ENCODE results near the gene JARID2. TPM values are rescaled to one million over a fixed set of nuclear protein-coding genes. Genes with fewer than 3 reads are reported as not detected.
A peak's percentile ranks its signal among the peaks of the same experiment; 100 is the strongest.
"Not testable (repeated sequence)": the region's sequence is repeated elsewhere in the genome, so short reads cannot be mapped to it uniquely, and the experiment has no call there.

Gene JARID2
- total RNA-seq, 1 donor from 2014 or later = 48.7 TPM

- Mint-ChIP-seq H3K36me3 (ENCODE audit: low read depth) (peaks cover 16% of the 10 kb centered on the region), H3K27ac (peak overlapping the region; percentile 18), H3K9me3 (no peaks in the 10 kb centered on the region), H3K27me3 (no peaks in the 10 kb centered on the region), H3K4me3 (no peak overlapping the region), H3K4me1 (peaks cover 8% of the 10 kb centered on the region)
- intact Hi-C loops (cut with micrococcal nuclease) = no loop called here
- no peak for DNase-seq
These were observed 287.6 kb downstream of the JARID2 start for GRCh38 chr6:15533379-15534026.

- H3K4me3 Mint-ChIP-seq = no peak overlapping the region
- peaks cover 10% of the 10 kb centered on the region for H3K36me3 Mint-ChIP-seq (ENCODE audit: low read depth)
- no peaks in the 10 kb centered on the region for H3K27me3 Mint-ChIP-seq
- no peak overlapping the region for H3K27ac Mint-ChIP-seq
- H3K4me1 Mint-ChIP-seq = peaks cover 8% of the 10 kb centered on the region
- no peaks in the 10 kb centered on the region for H3K9me3 Mint-ChIP-seq
- intact Hi-C loops (cut with micrococcal nuclease) = no loop called here
- no peak for DNase-seq
These were observed 289.1 kb downstream of the JARID2 start for GRCh38 chr6:15534974-15535373.

GRCh38 chr6:15535495-15536197 lies 289.8 kb downstream of the JARID2 start:
- Mint-ChIP-seq H3K36me3 (ENCODE audit: low read depth) (peaks cover 8% of the 10 kb centered on the region), H3K27me3 (no peaks in the 10 kb centered on the region), H3K4me1 (peaks cover 4% of the 10 kb centered on the region), H3K9me3 (no peaks in the 10 kb centered on the region), H3K27ac (peak overlapping the region; percentile 32), H3K4me3 (no peak overlapping the region)
- DNase-seq = no peak
- intact Hi-C loops (cut with micrococcal nuclease) = no loop called here

- Mint-ChIP-seq H3K4me1 (peaks cover 3% of the 10 kb centered on the region), H3K9me3 (no peaks in the 10 kb centered on the region), H3K4me3 (no peak overlapping the region), H3K27me3 (no peaks in the 10 kb centered on the region), H3K36me3 (ENCODE audit: low read depth) (peaks cover 6% of the 10 kb centered on the region), H3K27ac (no peak overlapping the region)
- intact Hi-C loops (cut with micrococcal nuclease) = no loop called here
- no peak for DNase-seq
These were observed 290.5 kb downstream of the JARID2 start for GRCh38 chr6:15536198-15536955.

GRCh38 chr6:15538106-15538505 lies 292.2 kb downstream of the JARID2 start:
- DNase-seq = no peak
- no peaks in the 10 kb centered on the region for H3K27me3 Mint-ChIP-seq
- H3K4me3 Mint-ChIP-seq = no peak overlapping the region
- H3K4me1 Mint-ChIP-seq = peaks cover 3% of the 10 kb centered on the region
- no peak overlapping the region for H3K27ac Mint-ChIP-seq
- no peaks in the 10 kb centered on the region for H3K9me3 Mint-ChIP-seq
- peaks cover 3% of the 10 kb centered on the region for H3K36me3 Mint-ChIP-seq (ENCODE audit: low read depth)
- intact Hi-C loops (cut with micrococcal nuclease) = no loop called here

- no peak for DNase-seq
- intact Hi-C loops (cut with micrococcal nuclease) = no loop called here
- Mint-ChIP-seq H3K4me3 (no peak overlapping the region), H3K4me1 (peaks cover under 1% of the 10 kb centered on the region), H3K27ac (no peak overlapping the region), H3K9me3 (no peaks in the 10 kb centered on the region), H3K27me3 (no peaks in the 10 kb centered on the region), H3K36me3 (ENCODE audit: low read depth) (no peaks in the 10 kb centered on the region)
These were observed 293.1 kb downstream of the JARID2 start for GRCh38 chr6:15538766-15539495.

- DNase-seq = no peak
- intact Hi-C loops (cut with micrococcal nuclease) = no loop called here
- H3K27ac Mint-ChIP-seq = no peak overlapping the region
- no peaks in the 10 kb centered on the region for H3K27me3 Mint-ChIP-seq
- H3K9me3 Mint-ChIP-seq = no peaks in the 10 kb centered on the region
- H3K4me1 Mint-ChIP-seq = no peaks in the 10 kb centered on the region
- H3K36me3 Mint-ChIP-seq (ENCODE audit: low read depth) = no peaks in the 10 kb centered on the region
- H3K4me3 Mint-ChIP-seq = no peak overlapping the region
These were observed 293.9 kb downstream of the JARID2 start for GRCh38 chr6:15539722-15540270.

GRCh38 chr6:15543332-15543917 lies 297.6 kb downstream of the JARID2 start:
- intact Hi-C loops (cut with micrococcal nuclease); H3K4me1 Mint-ChIP-seq; H3K27ac Mint-ChIP-seq; H3K27me3 Mint-ChIP-seq; H3K9me3 Mint-ChIP-seq; H3K4me3 Mint-ChIP-seq; H3K36me3 Mint-ChIP-seq (ENCODE audit: low read depth): not testable (repeated sequence)
- peak; percentile 25 for DNase-seq

- Mint-ChIP-seq H3K36me3 (ENCODE audit: low read depth) (no peaks in the 10 kb centered on the region), H3K27me3 (no peaks in the 10 kb centered on the region), H3K4me3 (no peak overlapping the region), H3K27ac (no peak overlapping the region), H3K4me1 (no peaks in the 10 kb centered on the region), H3K9me3 (no peaks in the 10 kb centered on the region)
- intact Hi-C loops (cut with micrococcal nuclease) = no loop called here
- DNase-seq = no peak
These were observed 298.5 kb downstream of the JARID2 start for GRCh38 chr6:15544321-15544900.

- DNase-seq = no peak
- H3K4me1 Mint-ChIP-seq = no peaks in the 10 kb centered on the region
- H3K4me3 Mint-ChIP-seq = no peak overlapping the region
- H3K27ac Mint-ChIP-seq = no peak overlapping the region
- H3K27me3 Mint-ChIP-seq = no peaks in the 10 kb centered on the region
- intact Hi-C loops (cut with micrococcal nuclease) = no loop called here
- no peaks in the 10 kb centered on the region for H3K9me3 Mint-ChIP-seq
- H3K36me3 Mint-ChIP-seq (ENCODE audit: low read depth) = no peaks in the 10 kb centered on the region
These were observed 300.7 kb downstream of the JARID2 start for GRCh38 chr6:15546591-15546990.

- H3K27me3 Mint-ChIP-seq = no peaks in the 10 kb centered on the region
- DNase-seq = no peak
- no peaks in the 10 kb centered on the region for H3K36me3 Mint-ChIP-seq (ENCODE audit: low read depth)
- intact Hi-C loops (cut with micrococcal nuclease) = no loop called here
- no peak overlapping the region for H3K27ac Mint-ChIP-seq
- no peaks in the 10 kb centered on the region for H3K9me3 Mint-ChIP-seq
- H3K4me3 Mint-ChIP-seq = no peak overlapping the region
- peaks cover 2% of the 10 kb centered on the region for H3K4me1 Mint-ChIP-seq
These were observed 301.5 kb downstream of the JARID2 start for GRCh38 chr6:15547400-15547799.

- H3K27me3 Mint-ChIP-seq = no peaks in the 10 kb centered on the region
- intact Hi-C loops (cut with micrococcal nuclease) = no loop called here
- no peaks in the 10 kb centered on the region for H3K36me3 Mint-ChIP-seq (ENCODE audit: low read depth)
- no peak overlapping the region for H3K4me3 Mint-ChIP-seq
- no peak for DNase-seq
- H3K27ac Mint-ChIP-seq = peak overlapping the region; percentile 38
- peaks cover 2% of the 10 kb centered on the region for H3K4me1 Mint-ChIP-seq
- H3K9me3 Mint-ChIP-seq = no peaks in the 10 kb centered on the region
These were observed 303.5 kb downstream of the JARID2 start for GRCh38 chr6:15549371-15549770.

GRCh38 chr6:15550546-15551123 lies 304.8 kb downstream of the JARID2 start:
- H3K4me1 Mint-ChIP-seq = peaks cover 2% of the 10 kb centered on the region
- no peak overlapping the region for H3K4me3 Mint-ChIP-seq
- intact Hi-C loops (cut with micrococcal nuclease) = no loop called here
- H3K27me3 Mint-ChIP-seq = no peaks in the 10 kb centered on the region
- DNase-seq = no peak
- H3K9me3 Mint-ChIP-seq = no peaks in the 10 kb centered on the region
- no peaks in the 10 kb centered on the region for H3K36me3 Mint-ChIP-seq (ENCODE audit: low read depth)
- H3K27ac Mint-ChIP-seq = no peak overlapping the region

Measured in activated CD4-positive, alpha-beta T cell treated with anti-CD3 and anti-CD28 coated beads, Interleukin-2, amount 10 ng/mL, durations not matched to agents 24 days and 14 days (primary cell).